HG03108 (cell line): ENCODE data around the gene MYOD1.

Source experiments
- ATAC-seq: cut with Tn5 transposase; IDR thresholded peaks from one replicate; pipeline ENCODE4 v1.9.1; 2021; ENCODE audit warnings: moderate library complexity; ENCODE audit not compliant: unreplicated experiment

The MYOD1 gene

GRCh38 chr11:17748761-17749721 lies 29.7 kb downstream of the MYOD1 start:
- no peak for ATAC-seq

- ATAC-seq = no peak
Observed at GRCh38 chr11:17750013-17750800, 30.8 kb downstream of the MYOD1 start.

GRCh38 chr11:17750801-17751165 lies 31.4 kb downstream of the MYOD1 start:
- ATAC-seq = no peak

GRCh38 chr11:17751558-17751957 lies 32.2 kb downstream of the MYOD1 start:
- no peak for ATAC-seq

GRCh38 chr11:17752144-17752543 lies 32.8 kb downstream of the MYOD1 start:
- ATAC-seq = no peak

- no peak for ATAC-seq
Observed at GRCh38 chr11:17753153-17753552, 33.8 kb downstream of the MYOD1 start.

- ATAC-seq = no peak
Observed at GRCh38 chr11:17753641-17754040, 34.3 kb downstream of the MYOD1 start.

- ATAC-seq = no peak
Observed at GRCh38 chr11:17755891-17756290, 36.5 kb downstream of the MYOD1 start.

- no peak for ATAC-seq
Observed at GRCh38 chr11:17760102-17761029, 41.0 kb downstream of the MYOD1 start.

- no peak for ATAC-seq
Observed at GRCh38 chr11:17762309-17762974, 43.1 kb downstream of the MYOD1 start.

GRCh38 chr11:17763244-17763643 lies 43.9 kb downstream of the MYOD1 start:
- no peak for ATAC-seq

- no peak for ATAC-seq
Observed at GRCh38 chr11:17763703-17764102, 44.3 kb downstream of the MYOD1 start.

GRCh38 chr11:17764446-17765218 lies 45.3 kb downstream of the MYOD1 start:
- ATAC-seq = no peak

- no peak for ATAC-seq
Observed at GRCh38 chr11:17765356-17766072, 46.1 kb downstream of the MYOD1 start.

- ATAC-seq = no peak
Observed at GRCh38 chr11:17766073-17766359, 46.6 kb downstream of the MYOD1 start.

GRCh38 chr11:17766590-17766989 lies 47.2 kb downstream of the MYOD1 start:
- no peak for ATAC-seq

- ATAC-seq = no peak
Observed at GRCh38 chr11:17767301-17767885, 48.0 kb downstream of the MYOD1 start.

- ATAC-seq = no peak
Observed at GRCh38 chr11:17767914-17768313, 48.5 kb downstream of the MYOD1 start.

GRCh38 chr11:17768547-17768946 lies 49.2 kb downstream of the MYOD1 start:
- no peak for ATAC-seq
